ENCODE data around the gene EEF1A1. TPM values are rescaled to one million over a fixed set of nuclear protein-coding genes. Genes with fewer than 3 reads are reported as not detected.
"Not testable (repeated sequence)": the region's sequence is repeated elsewhere in the genome, so short reads cannot be mapped to it uniquely, and the experiment has no call there.

EEF1A1 gene
- total RNA-seq, 1 donor from 2014 or later: 12,032 TPM

DNA sequence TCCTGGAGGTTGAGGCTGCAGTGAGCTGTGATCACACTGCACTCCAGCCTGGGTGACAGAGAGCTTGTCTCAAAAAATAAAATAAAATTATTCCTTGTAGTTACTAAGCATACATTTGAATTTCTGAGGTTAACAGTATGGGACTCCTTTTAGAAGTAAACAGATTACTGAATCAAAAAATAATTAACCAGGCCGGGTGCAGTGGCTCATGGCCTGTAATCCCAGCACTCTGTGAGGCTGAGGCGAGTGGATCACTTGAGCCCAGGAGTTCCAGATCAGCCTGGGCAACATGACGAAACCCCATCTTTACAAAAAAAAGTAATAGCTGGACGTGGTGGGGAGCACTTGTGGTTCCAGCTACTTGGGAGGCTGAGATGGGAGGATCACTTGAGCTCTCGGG is 22.1 kb upstream of the EEF1A1 start:
- no peak overlapping the region for H3K4me3 Mint-ChIP-seq (ENCODE audit: low read depth)
- no peaks in the 10 kb centered on the region for H3K4me1 Mint-ChIP-seq (ENCODE audit: low read depth)
- DNase-seq (ENCODE audit: low spot score, unreplicated experiment): no peak
- TF ChIP-seq, protein P1, sequence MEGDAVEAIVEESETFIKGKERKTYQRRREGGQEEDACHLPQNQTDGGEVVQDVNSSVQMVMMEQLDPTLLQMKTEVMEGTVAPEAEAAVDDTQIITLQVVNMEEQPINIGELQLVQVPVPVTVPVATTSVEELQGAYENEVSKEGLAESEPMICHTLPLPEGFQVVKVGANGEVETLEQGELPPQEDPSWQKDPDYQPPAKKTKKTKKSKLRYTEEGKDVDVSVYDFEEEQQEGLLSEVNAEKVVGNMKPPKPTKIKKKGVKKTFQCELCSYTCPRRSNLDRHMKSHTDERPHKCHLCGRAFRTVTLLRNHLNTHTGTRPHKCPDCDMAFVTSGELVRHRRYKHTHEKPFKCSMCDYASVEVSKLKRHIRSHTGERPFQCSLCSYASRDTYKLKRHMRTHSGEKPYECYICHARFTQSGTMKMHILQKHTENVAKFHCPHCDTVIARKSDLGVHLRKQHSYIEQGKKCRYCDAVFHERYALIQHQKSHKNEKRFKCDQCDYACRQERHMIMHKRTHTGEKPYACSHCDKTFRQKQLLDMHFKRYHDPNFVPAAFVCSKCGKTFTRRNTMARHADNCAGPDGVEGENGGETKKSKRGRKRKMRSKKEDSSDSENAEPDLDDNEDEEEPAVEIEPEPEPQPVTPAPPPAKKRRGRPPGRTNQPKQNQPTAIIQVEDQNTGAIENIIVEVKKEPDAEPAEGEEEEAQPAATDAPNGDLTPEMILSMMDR (IDR thresholded peaks at IDR 0.05; ENCODE audit: unreplicated experiment): no peak
- H3K27me3 Mint-ChIP-seq: no peaks in the 10 kb centered on the region
- H3K27ac Mint-ChIP-seq: no peak overlapping the region
- H3K36me3 Mint-ChIP-seq (ENCODE audit: insufficient read depth): no peaks in the 10 kb centered on the region
- H3K9me3 Mint-ChIP-seq (ENCODE audit: low read depth): no peaks in the 10 kb centered on the region

- not testable (repeated sequence) for DNase-seq (ENCODE audit: low spot score, unreplicated experiment); H3K27ac Mint-ChIP-seq; H3K9me3 Mint-ChIP-seq (ENCODE audit: low read depth); H3K4me3 Mint-ChIP-seq (ENCODE audit: low read depth); H3K36me3 Mint-ChIP-seq (ENCODE audit: insufficient read depth); H3K4me1 Mint-ChIP-seq (ENCODE audit: low read depth); H3K27me3 Mint-ChIP-seq
Measured at GRCh38 chr6:73542481-73542880, 21.6 kb upstream of the EEF1A1 start.

DNA sequence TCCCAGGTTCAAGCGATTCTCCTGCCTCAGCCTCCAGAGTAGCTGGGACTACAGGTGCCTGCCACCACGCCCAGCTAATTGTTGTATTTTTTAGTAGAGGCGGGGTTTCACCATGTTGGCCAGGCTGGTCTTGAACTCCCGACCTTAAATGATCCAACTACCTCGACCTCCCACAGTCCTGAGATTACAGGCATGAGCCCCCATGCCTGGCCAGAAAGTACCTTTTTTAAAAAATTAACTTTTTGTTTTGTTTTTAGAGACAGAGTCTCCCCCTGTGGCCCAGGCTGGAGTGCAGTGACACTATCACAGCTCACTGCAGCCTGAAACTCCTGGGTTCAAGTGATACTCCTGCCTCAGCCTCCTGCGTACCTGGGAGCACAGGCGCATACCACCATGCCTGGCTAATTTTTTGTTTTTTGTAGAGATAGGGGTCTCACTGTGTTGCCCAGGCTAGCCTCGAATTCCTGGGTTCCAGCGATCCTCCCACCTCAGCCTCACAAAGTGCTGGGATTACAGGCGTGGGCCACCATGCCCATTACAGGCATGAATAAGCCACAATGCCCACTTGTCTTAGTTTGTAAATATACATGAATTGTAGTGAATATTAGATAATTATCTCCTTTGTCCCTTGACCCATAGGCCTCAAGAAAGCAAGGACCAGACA is 17.4 kb upstream of the EEF1A1 start:
- no peaks in the 10 kb centered on the region for H3K9me3 Mint-ChIP-seq (ENCODE audit: low read depth)
- no peak overlapping the region for H3K27ac Mint-ChIP-seq
- H3K27me3 Mint-ChIP-seq: no peaks in the 10 kb centered on the region
- no peak for DNase-seq (ENCODE audit: low spot score, unreplicated experiment)
- no peaks in the 10 kb centered on the region for H3K36me3 Mint-ChIP-seq (ENCODE audit: insufficient read depth)
- TF ChIP-seq, protein P1 (IDR thresholded peaks at IDR 0.05; ENCODE audit: unreplicated experiment): no peak
- no peak overlapping the region for H3K4me3 Mint-ChIP-seq (ENCODE audit: low read depth)
- no peaks in the 10 kb centered on the region for H3K4me1 Mint-ChIP-seq (ENCODE audit: low read depth)

GRCh38 chr6:73537677-73538076 is 16.8 kb upstream of the EEF1A1 start:
- no peak overlapping the region for H3K27ac Mint-ChIP-seq
- H3K4me1 Mint-ChIP-seq (ENCODE audit: low read depth): no peaks in the 10 kb centered on the region
- no peak overlapping the region for H3K4me3 Mint-ChIP-seq (ENCODE audit: low read depth)
- no peaks in the 10 kb centered on the region for H3K27me3 Mint-ChIP-seq
- H3K36me3 Mint-ChIP-seq (ENCODE audit: insufficient read depth): no peaks in the 10 kb centered on the region
- TF ChIP-seq, protein P1 (IDR thresholded peaks at IDR 0.05; ENCODE audit: unreplicated experiment): no peak
- no peaks in the 10 kb centered on the region for H3K9me3 Mint-ChIP-seq (ENCODE audit: low read depth)
- DNase-seq (ENCODE audit: low spot score, unreplicated experiment): no peak

DNA sequence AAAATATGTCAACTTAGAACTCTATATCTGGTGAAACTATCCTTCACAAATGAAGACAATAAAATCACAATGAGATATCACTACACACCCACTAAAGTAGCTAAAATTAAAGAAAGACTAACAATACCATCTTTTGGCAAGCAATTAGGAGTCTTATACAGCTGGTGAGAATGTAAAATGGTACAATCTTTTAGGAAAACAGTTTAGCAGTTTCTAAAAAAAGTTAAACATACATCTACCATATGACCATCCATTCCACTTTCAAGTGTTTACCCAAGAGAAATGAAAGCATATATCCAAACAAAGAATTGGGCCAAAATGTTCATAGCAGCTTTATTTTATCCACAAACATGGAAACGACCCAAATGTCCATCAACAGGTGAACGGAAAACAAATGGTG is 13.8 kb upstream of the EEF1A1 start:
- H3K27me3 Mint-ChIP-seq: no peaks in the 10 kb centered on the region
- no peak for DNase-seq (ENCODE audit: low spot score, unreplicated experiment)
- H3K4me3 Mint-ChIP-seq (ENCODE audit: low read depth): no peak overlapping the region
- TF ChIP-seq, protein P1 (IDR thresholded peaks at IDR 0.05; ENCODE audit: unreplicated experiment): no peak
- H3K9me3 Mint-ChIP-seq (ENCODE audit: low read depth): no peaks in the 10 kb centered on the region
- H3K4me1 Mint-ChIP-seq (ENCODE audit: low read depth): no peaks in the 10 kb centered on the region
- no peak overlapping the region for H3K27ac Mint-ChIP-seq
- no peaks in the 10 kb centered on the region for H3K36me3 Mint-ChIP-seq (ENCODE audit: insufficient read depth)

- TF ChIP-seq, protein P1 (IDR thresholded peaks at IDR 0.05; ENCODE audit: unreplicated experiment): no peak
- Mint-ChIP-seq H3K36me3 (ENCODE audit: insufficient read depth) (no peaks in the 10 kb centered on the region), H3K9me3 (ENCODE audit: low read depth) (no peaks in the 10 kb centered on the region), H3K27ac (no peak overlapping the region), H3K4me3 (ENCODE audit: low read depth) (no peak overlapping the region), H3K4me1 (ENCODE audit: low read depth) (no peaks in the 10 kb centered on the region), H3K27me3 (peaks cover 2% of the 10 kb centered on the region)
- DNase-seq (ENCODE audit: low spot score, unreplicated experiment): no peak
Measured at GRCh38 chr6:73532293-73532692, 11.5 kb upstream of the EEF1A1 start.

All from progenitor cell of endocrine pancreas (in vitro differentiated cells).